ENCODE data around the gene EIF3I. TPM values are rescaled to one million over a fixed set of nuclear protein-coding genes. Genes with fewer than 3 reads are reported as not detected.

The EIF3I gene
- total and polyA plus RNA-seq, 2 of the 13 experiments (the other 11 are each of a cell fraction or from before 2014, with no cell fraction given), result 210 to 223 TPM

DNA sequence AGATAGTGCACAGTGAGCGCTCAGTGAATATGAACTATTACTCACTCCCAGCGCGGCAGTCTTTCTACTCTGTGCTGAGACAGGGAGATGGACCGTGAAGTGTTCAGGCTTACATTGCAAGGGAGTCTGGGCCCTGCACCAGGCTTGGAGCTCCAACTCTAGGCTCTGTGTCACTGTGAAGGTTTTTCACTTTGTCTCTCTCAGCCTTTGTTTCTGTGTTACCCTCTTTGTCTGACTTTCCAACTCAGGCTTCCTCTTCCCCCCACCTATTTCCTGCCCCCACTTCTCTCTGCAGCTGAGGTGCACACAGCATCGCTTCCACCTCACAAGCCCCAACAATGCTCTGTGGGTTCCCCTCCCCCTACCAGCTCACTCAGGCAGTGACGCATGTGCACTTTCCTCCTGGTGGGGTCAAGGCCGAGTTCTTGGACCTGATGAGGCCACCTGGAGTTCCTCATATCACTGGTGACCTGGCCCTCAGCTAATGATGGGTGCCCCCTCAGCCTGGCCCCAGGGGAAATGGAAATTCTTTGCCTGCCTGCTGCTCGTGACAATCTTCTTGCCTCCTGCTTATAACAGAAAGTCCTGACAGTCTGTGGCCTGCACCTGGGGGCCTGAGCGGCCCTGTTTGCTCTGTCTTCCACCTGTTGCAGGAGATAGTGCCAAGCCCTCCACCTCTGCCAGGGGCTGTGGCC lies 27.8 kb downstream of the EIF3I start (continued):
- TF ChIP-seq, protein P1, sequence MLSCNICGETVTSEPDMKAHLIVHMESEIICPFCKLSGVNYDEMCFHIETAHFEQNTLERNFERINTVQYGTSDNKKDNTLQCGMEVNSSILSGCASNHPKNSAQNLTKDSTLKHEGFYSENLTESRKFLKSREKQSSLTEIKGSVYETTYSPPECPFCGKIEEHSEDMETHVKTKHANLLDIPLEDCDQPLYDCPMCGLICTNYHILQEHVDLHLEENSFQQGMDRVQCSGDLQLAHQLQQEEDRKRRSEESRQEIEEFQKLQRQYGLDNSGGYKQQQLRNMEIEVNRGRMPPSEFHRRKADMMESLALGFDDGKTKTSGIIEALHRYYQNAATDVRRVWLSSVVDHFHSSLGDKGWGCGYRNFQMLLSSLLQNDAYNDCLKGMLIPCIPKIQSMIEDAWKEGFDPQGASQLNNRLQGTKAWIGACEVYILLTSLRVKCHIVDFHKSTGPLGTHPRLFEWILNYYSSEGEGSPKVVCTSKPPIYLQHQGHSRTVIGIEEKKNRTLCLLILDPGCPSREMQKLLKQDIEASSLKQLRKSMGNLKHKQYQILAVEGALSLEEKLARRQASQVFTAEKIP (CRISPR knock-in tag; IDR thresholded peaks at IDR 0.05; ENCODE audit: borderline replicate concordance), result no peak
- TF ChIP-seq SOX13 (IDR thresholded peaks at IDR 0.05), result peak; percentile 76
- TF ChIP-seq SOX13 (CRISPR knock-in tag; conservative IDR thresholded peaks at IDR 0.05 in 1 of 2, IDR thresholded peaks at IDR 0.05 in 1 of 2), result peak in 1 of 2 experiments; percentile 72; a peak in 2 of 4 replicates
- TF ChIP-seq, protein P2, sequence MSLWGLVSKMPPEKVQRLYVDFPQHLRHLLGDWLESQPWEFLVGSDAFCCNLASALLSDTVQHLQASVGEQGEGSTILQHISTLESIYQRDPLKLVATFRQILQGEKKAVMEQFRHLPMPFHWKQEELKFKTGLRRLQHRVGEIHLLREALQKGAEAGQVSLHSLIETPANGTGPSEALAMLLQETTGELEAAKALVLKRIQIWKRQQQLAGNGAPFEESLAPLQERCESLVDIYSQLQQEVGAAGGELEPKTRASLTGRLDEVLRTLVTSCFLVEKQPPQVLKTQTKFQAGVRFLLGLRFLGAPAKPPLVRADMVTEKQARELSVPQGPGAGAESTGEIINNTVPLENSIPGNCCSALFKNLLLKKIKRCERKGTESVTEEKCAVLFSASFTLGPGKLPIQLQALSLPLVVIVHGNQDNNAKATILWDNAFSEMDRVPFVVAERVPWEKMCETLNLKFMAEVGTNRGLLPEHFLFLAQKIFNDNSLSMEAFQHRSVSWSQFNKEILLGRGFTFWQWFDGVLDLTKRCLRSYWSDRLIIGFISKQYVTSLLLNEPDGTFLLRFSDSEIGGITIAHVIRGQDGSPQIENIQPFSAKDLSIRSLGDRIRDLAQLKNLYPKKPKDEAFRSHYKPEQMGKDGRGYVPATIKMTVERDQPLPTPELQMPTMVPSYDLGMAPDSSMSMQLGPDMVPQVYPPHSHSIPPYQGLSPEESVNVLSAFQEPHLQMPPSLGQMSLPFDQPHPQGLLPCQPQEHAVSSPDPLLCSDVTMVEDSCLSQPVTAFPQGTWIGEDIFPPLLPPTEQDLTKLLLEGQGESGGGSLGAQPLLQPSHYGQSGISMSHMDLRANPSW (CRISPR knock-in tag; IDR thresholded peaks at IDR 0.05; ENCODE audit: borderline replicate concordance), result peak; percentile 63; the same call in 1 of the 2 replicates
- TF ChIP-seq, protein P3, sequence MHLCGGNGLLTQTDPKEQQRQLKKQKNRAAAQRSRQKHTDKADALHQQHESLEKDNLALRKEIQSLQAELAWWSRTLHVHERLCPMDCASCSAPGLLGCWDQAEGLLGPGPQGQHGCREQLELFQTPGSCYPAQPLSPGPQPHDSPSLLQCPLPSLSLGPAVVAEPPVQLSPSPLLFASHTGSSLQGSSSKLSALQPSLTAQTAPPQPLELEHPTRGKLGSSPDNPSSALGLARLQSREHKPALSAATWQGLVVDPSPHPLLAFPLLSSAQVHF (CRISPR knock-in tag; IDR thresholded peaks at IDR 0.05), result no peak
- TF ChIP-seq ZNF788 (CRISPR knock-in tag; IDR thresholded peaks at IDR 0.05; ENCODE audit: borderline replicate concordance), result peak; percentile 50; the same call in 1 of the 2 replicates
- TF ChIP-seq, protein P4, sequence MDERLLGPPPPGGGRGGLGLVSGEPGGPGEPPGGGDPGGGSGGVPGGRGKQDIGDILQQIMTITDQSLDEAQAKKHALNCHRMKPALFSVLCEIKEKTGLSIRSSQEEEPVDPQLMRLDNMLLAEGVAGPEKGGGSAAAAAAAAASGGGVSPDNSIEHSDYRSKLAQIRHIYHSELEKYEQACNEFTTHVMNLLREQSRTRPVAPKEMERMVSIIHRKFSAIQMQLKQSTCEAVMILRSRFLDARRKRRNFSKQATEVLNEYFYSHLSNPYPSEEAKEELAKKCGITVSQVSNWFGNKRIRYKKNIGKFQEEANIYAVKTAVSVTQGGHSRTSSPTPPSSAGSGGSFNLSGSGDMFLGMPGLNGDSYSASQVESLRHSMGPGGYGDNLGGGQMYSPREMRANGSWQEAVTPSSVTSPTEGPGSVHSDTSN (CRISPR knock-in tag; IDR thresholded peaks at IDR 0.05), result no peak
- peak; percentile 77 for TF ChIP-seq ATF1 (CRISPR knock-in tag; IDR thresholded peaks at IDR 0.05)
- no peak for TF ChIP-seq ZNF7 (CRISPR knock-in tag; IDR thresholded peaks at IDR 0.05)
- TF ChIP-seq CHD2 (IDR thresholded peaks at IDR 0.05; ENCODE audit: low read depth, low read length), result peak; percentile 72; the same call in 1 of the 2 replicates
- no peak for TF ChIP-seq ZNF530 (CRISPR knock-in tag; IDR thresholded peaks at IDR 0.05; ENCODE audit: low read depth)
- no peak for TF ChIP-seq ZSCAN20 (CRISPR knock-in tag; IDR thresholded peaks at IDR 0.05; ENCODE audit: borderline replicate concordance)
- TF ChIP-seq ZBTB7B (CRISPR knock-in tag; IDR thresholded peaks at IDR 0.05), result peak; percentile 82
- TF ChIP-seq, protein P5, sequence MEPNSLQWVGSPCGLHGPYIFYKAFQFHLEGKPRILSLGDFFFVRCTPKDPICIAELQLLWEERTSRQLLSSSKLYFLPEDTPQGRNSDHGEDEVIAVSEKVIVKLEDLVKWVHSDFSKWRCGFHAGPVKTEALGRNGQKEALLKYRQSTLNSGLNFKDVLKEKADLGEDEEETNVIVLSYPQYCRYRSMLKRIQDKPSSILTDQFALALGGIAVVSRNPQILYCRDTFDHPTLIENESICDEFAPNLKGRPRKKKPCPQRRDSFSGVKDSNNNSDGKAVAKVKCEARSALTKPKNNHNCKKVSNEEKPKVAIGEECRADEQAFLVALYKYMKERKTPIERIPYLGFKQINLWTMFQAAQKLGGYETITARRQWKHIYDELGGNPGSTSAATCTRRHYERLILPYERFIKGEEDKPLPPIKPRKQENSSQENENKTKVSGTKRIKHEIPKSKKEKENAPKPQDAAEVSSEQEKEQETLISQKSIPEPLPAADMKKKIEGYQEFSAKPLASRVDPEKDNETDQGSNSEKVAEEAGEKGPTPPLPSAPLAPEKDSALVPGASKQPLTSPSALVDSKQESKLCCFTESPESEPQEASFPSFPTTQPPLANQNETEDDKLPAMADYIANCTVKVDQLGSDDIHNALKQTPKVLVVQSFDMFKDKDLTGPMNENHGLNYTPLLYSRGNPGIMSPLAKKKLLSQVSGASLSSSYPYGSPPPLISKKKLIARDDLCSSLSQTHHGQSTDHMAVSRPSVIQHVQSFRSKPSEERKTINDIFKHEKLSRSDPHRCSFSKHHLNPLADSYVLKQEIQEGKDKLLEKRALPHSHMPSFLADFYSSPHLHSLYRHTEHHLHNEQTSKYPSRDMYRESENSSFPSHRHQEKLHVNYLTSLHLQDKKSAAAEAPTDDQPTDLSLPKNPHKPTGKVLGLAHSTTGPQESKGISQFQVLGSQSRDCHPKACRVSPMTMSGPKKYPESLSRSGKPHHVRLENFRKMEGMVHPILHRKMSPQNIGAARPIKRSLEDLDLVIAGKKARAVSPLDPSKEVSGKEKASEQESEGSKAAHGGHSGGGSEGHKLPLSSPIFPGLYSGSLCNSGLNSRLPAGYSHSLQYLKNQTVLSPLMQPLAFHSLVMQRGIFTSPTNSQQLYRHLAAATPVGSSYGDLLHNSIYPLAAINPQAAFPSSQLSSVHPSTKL (CRISPR knock-in tag; IDR thresholded peaks at IDR 0.05), result peak; percentile 88
- TF ChIP-seq ZNF674 (CRISPR knock-in tag; IDR thresholded peaks at IDR 0.05; ENCODE audit: low read depth), result no peak
- no peak; the same call in 1 of the 2 replicates for TF ChIP-seq KDM2A (CRISPR knock-in tag; IDR thresholded peaks at IDR 0.05; ENCODE audit: borderline replicate concordance, low read depth)

Data from HepG2 (cell line).